Stimulated activated CD4-positive, alpha-beta T cell treated with anti-CD3 and anti-CD28 coated beads, Interleukin-4, amount 100 ng/mL, for 24 hours (primary cell): ENCODE results near the gene XNDC1N.
"Not testable (repeated sequence)": the region's sequence is repeated elsewhere in the genome, so short reads cannot be mapped to it uniquely, and the experiment has no call there.

Source experiments
- DNase-seq: peaks from one replicate; pipeline ENCODE4 v3.0.0-alpha.2; 2020

The XNDC1N gene

GRCh38 chr11:71931245-71931602 lies 2.8 kb upstream of the XNDC1N start:
- DNase-seq: no peak

GRCh38 chr11:71930556-71931244 lies 2.3 kb upstream of the XNDC1N start:
- no peak for DNase-seq

- DNase-seq: no peak
Observed at GRCh38 chr11:71929491-71929890, 1.1 kb upstream of the XNDC1N start.

- DNase-seq: peak; percentile 99
Observed at GRCh38 chr11:71928737-71929443, 496 bp upstream of the XNDC1N start, which contains the start of gene RNF121. RNF121 (plus strand) TSS chr11:71929046; CDS start chr11:71929062, 16 bp downstream.

GRCh38 chr11:71917646-71918140 lies 10.7 kb downstream of the XNDC1N start:
- DNase-seq: no peak

- no peak for DNase-seq
Observed at GRCh38 chr11:71914617-71915189, 13.7 kb downstream of the XNDC1N start.

- DNase-seq: no peak
Observed at GRCh38 chr11:71913756-71914526, 14.5 kb downstream of the XNDC1N start.

- not testable (repeated sequence) for DNase-seq
Observed at GRCh38 chr11:71911986-71912340, 16.4 kb downstream of the XNDC1N start.

- DNase-seq: peak; percentile 85
Observed at GRCh38 chr11:71911321-71911985, 16.9 kb downstream of the XNDC1N start.

- not testable (repeated sequence) for DNase-seq
Observed at GRCh38 chr11:71910775-71911174, 17.6 kb downstream of the XNDC1N start.

GRCh38 chr11:71908218-71908617 lies 20.2 kb downstream of the XNDC1N start:
- DNase-seq: no peak

GRCh38 chr11:71901137-71901536 lies 27.3 kb downstream of the XNDC1N start:
- DNase-seq: not testable (repeated sequence)

GRCh38 chr11:71895961-71896360 lies 32.4 kb downstream of the XNDC1N start:
- no peak for DNase-seq

GRCh38 chr11:71889181-71889872 lies 39.1 kb downstream of the XNDC1N start:
- not testable (repeated sequence) for DNase-seq

- DNase-seq: not testable (repeated sequence)
Observed at GRCh38 chr11:71888335-71889010, 39.9 kb downstream of the XNDC1N start.

GRCh38 chr11:71885806-71886205 lies 42.6 kb downstream of the XNDC1N start:
- not testable (repeated sequence) for DNase-seq
